ENCODE measurements around the gene KRT75. TPM values are rescaled to one million over a fixed set of nuclear protein-coding genes. Genes with fewer than 3 reads are reported as not detected.

KRT75 gene
- polyA plus RNA-seq, 2 of the 4 experiments (the other 2 are of a cell fraction), result not detected

DNA sequence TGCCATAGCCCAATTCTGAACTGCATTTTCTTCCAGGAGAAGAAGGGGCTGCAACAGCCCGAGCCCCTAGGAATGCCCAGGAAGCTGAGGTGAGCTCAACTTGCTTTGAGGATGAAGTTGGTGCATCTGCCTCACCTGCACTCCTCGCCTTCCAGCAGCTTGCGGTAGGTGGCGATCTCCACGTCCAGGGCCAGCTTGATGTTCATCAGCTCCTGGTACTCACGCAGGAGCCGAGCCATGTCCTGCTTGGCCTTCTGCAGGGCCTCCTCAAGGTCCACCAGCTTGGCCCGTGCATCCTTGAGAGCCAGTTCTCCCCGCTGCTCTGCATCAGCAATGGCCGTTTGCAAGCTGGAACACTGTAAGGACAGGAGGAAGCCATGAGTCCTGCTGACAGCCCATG is 6.0 kb downstream of the KRT75 start:
- Histone ChIP-seq H3K4me2 (no peak overlapping the region), H3K9me3 (no peaks in the 10 kb centered on the region), H3K4me3 (no peak overlapping the region), H3K4me1 (no peaks in the 10 kb centered on the region), H3K27ac (no peak overlapping the region)
- ChIA-PET CTCF (interaction anchor here (0.7 to 2.5 kb wide), 7 partner anchors 12 to 457 kb away, joined by 3 to 12 read pairs (median 4); no protein-coding TSS in a partner anchor), POLR2A (interaction anchor here (0.9 kb wide), 1 partner anchor 15 kb away, joined by 4 read pairs; no protein-coding TSS in a partner anchor)
- 47% methylated on average over 10 of the region's 10 CpGs for WGBS (ENCODE audit: missing lambda C conversion rate)
- TF ChIP-seq RAD21 (conservative IDR thresholded peaks at IDR 0.05 in 1 of 2, IDR thresholded peaks at IDR 0.05 in 1 of 2) (0 out of 5 replicates have a peak, but pooled peaks of 1 of the 2 experiments have one; percentile 12), RARB (CRISPR knock-in tag; IDR thresholded peaks at IDR 0.05) (no peak)
- TF ChIP-seq, protein P1, sequence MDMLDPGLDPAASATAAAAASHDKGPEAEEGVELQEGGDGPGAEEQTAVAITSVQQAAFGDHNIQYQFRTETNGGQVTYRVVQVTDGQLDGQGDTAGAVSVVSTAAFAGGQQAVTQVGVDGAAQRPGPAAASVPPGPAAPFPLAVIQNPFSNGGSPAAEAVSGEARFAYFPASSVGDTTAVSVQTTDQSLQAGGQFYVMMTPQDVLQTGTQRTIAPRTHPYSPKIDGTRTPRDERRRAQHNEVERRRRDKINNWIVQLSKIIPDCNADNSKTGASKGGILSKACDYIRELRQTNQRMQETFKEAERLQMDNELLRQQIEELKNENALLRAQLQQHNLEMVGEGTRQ (IDR thresholded peaks at IDR 0.05), result no peak
- no peak for FAIRE-seq
- no peak for DNase-seq (ENCODE audit: low read depth in 1 of 2, low spot score in 1 of 2)
- ATAC-seq, result peak in 1 of 2 experiments; percentile 45; a peak in 3 of 6 replicates

DNA sequence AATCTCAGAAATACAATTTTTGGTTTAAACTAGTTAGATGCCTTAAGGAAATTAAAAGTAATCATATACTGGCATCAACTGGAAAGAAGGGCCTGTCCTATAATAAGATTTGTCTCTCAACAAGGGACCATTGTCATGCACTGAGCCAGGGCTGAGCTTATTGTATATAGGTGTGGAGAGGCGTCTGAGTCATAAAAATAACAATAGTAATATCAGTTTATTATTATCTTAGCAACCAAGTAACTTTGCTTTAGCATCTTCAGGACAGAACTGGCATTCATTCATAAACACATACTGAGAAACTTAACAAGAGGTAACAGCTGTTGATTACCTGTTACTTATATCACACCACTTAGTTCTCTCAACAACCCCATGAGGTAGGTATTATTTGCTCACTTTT is 7.1 kb downstream of the KRT75 start:
- no peak for TF ChIP-seq MYC (IDR thresholded peaks at IDR 0.05; ENCODE audit: borderline replicate concordance, low read length)
- no peak for FAIRE-seq
- ChIA-PET CTCF (interaction anchor here (0.8 to 2.5 kb wide), 5 partner anchors 14 to 458 kb away, joined by 3 to 12 read pairs (median 3); no protein-coding TSS in a partner anchor), POLR2A (no interaction called here)
- H3K4me3 ChIP-seq, result no peak overlapping the region
- H3K27ac ChIP-seq, result no peak overlapping the region
- H3K4me2 ChIP-seq, result no peak overlapping the region
- no peaks in the 10 kb centered on the region for H3K4me1 ChIP-seq
- H3K9me3 ChIP-seq, result no peaks in the 10 kb centered on the region
- DNase-seq (ENCODE audit: low read depth in 1 of 2, low spot score in 1 of 2), result no peak
- ATAC-seq, result no peak
- 61% methylated on average over 1 of the region's 1 CpG for WGBS (ENCODE audit: missing lambda C conversion rate)

DNA sequence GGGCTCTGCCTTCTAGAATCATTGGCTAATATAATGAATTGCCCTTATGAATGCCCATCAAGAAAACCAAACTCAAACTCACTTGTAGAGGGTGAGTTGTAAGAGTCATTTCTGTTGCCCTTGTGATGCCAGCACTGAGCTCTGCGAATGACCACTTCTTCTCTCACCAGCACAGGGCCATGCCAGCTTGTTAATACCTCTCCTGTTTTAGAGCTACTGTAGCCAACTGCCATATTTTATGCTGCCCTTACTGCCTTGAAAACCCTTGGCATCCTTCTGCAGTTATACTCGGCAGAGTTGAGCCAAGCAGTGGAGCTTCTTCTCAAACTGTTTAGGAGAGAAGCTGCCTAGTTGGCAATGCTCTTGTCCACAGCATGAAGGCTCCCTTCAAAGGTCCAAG is 8.1 kb downstream of the KRT75 start:
- WGBS (ENCODE audit: missing lambda C conversion rate), result 68% methylated on average over 2 of the region's 2 CpGs
- TF ChIP-seq JUN (IDR thresholded peaks at IDR 0.05) (no peak), MAFK (IDR thresholded peaks at IDR 0.05; ENCODE audit: partially characterized antibody) (no peak), MYC (IDR thresholded peaks at IDR 0.05; ENCODE audit: borderline replicate concordance, low read length) (no peak)
- TF ChIP-seq, protein P2, sequence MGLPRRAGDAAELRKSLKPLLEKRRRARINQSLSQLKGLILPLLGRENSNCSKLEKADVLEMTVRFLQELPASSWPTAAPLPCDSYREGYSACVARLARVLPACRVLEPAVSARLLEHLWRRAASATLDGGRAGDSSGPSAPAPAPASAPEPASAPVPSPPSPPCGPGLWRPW (IDR thresholded peaks at IDR 0.05), result no peak
- H3K4me3 ChIP-seq, result no peak overlapping the region
- ChIA-PET POLR2A (no interaction called here), CTCF (interaction anchor here (1.2 to 1.8 kb wide), 2 partner anchors 10 to 445 kb away, joined by 3 to 4 read pairs; no protein-coding TSS in a partner anchor)
- FAIRE-seq (no peak), ATAC-seq (no peak), DNase-seq (ENCODE audit: low read depth in 1 of 2, low spot score in 1 of 2) (no peak)
- H3K4me1 ChIP-seq, result no peaks in the 10 kb centered on the region
- no peaks in the 10 kb centered on the region for H3K9me3 ChIP-seq
- no peak overlapping the region for H3K4me2 ChIP-seq
- no peak overlapping the region for H3K27ac ChIP-seq

DNA sequence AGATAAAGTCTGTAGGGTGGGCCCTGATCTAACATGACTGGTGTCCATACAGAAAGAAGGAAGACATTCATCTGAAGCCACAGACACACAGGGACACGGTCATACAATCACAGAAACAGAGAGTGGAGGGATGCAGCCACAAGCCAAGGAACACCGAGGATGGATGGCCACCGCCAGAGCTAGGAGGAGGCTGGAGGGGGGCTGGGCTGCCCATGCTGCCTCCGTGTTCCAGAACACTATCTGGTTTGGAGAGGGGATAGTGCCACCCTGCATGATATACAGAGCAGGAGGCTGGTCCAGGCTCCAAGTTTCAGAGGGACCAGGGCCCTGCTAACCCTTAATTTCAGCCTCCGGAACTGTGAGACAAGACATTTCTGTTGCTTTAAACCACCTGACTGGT is 8.7 kb downstream of the KRT75 start:
- H3K27ac ChIP-seq, result no peak overlapping the region
- no peaks in the 10 kb centered on the region for H3K4me1 ChIP-seq
- 64% methylated on average over 5 of the region's 5 CpGs for WGBS (ENCODE audit: missing lambda C conversion rate)
- H3K4me2 ChIP-seq, result no peak overlapping the region
- no peak overlapping the region for H3K4me3 ChIP-seq
- DNase-seq (ENCODE audit: low read depth in 1 of 2, low spot score in 1 of 2), result no peak
- H3K9me3 ChIP-seq, result no peaks in the 10 kb centered on the region
- no peak for ATAC-seq
- TF ChIP-seq RFX5 (IDR thresholded peaks at IDR 0.05), result no peak
- TF ChIP-seq, protein P3, sequence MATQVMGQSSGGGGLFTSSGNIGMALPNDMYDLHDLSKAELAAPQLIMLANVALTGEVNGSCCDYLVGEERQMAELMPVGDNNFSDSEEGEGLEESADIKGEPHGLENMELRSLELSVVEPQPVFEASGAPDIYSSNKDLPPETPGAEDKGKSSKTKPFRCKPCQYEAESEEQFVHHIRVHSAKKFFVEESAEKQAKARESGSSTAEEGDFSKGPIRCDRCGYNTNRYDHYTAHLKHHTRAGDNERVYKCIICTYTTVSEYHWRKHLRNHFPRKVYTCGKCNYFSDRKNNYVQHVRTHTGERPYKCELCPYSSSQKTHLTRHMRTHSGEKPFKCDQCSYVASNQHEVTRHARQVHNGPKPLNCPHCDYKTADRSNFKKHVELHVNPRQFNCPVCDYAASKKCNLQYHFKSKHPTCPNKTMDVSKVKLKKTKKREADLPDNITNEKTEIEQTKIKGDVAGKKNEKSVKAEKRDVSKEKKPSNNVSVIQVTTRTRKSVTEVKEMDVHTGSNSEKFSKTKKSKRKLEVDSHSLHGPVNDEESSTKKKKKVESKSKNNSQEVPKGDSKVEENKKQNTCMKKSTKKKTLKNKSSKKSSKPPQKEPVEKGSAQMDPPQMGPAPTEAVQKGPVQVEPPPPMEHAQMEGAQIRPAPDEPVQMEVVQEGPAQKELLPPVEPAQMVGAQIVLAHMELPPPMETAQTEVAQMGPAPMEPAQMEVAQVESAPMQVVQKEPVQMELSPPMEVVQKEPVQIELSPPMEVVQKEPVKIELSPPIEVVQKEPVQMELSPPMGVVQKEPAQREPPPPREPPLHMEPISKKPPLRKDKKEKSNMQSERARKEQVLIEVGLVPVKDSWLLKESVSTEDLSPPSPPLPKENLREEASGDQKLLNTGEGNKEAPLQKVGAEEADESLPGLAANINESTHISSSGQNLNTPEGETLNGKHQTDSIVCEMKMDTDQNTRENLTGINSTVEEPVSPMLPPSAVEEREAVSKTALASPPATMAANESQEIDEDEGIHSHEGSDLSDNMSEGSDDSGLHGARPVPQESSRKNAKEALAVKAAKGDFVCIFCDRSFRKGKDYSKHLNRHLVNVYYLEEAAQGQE (IDR thresholded peaks at IDR 0.05), result no peak
- TF ChIP-seq PHF8 (IDR thresholded peaks at IDR 0.05; ENCODE audit: borderline replicate concordance, low read depth), result no peak
- TF ChIP-seq MAZ (IDR thresholded peaks at IDR 0.05; ENCODE audit: borderline replicate concordance, low read depth, low read length), result no peak
- no peak for TF ChIP-seq CHD4 (IDR thresholded peaks at IDR 0.05; ENCODE audit: borderline replicate concordance)
- no peak for TF ChIP-seq NPAS2 (CRISPR knock-in tag; IDR thresholded peaks at IDR 0.05; ENCODE audit: borderline replicate concordance)
- no peak for TF ChIP-seq GATA3 (IDR thresholded peaks at IDR 0.05; ENCODE audit: borderline replicate concordance)
- no peak for TF ChIP-seq ZC3H11A (IDR thresholded peaks at IDR 0.05)
- TF ChIP-seq HOXB5 (CRISPR knock-in tag; IDR thresholded peaks at IDR 0.05), result no peak
- no peak for TF ChIP-seq HEYL (CRISPR knock-in tag; IDR thresholded peaks at IDR 0.05)
- TF ChIP-seq, protein P1 (IDR thresholded peaks at IDR 0.05), result no peak
- TF ChIP-seq EP300 (IDR thresholded peaks at IDR 0.05), result no peak
- TF ChIP-seq EHMT2 (IDR thresholded peaks at IDR 0.05; ENCODE audit: low read depth), result no peak
- no peak for TF ChIP-seq POLR2AphosphoS2 (conservative IDR thresholded peaks at IDR 0.05; ENCODE audit: low read length)
- TF ChIP-seq KDM5A (IDR thresholded peaks at IDR 0.05), result no peak
- no peak for TF ChIP-seq CEBPB (IDR thresholded peaks at IDR 0.05)
- TF ChIP-seq POLR2A (IDR thresholded peaks at IDR 0.05; ENCODE audit: low read length), result no peak
- no peak for TF ChIP-seq ESRRA (IDR thresholded peaks at IDR 0.05; ENCODE audit: borderline replicate concordance, low read length)
- TF ChIP-seq, protein P4, sequence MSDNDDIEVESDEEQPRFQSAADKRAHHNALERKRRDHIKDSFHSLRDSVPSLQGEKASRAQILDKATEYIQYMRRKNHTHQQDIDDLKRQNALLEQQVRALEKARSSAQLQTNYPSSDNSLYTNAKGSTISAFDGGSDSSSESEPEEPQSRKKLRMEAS (IDR thresholded peaks at IDR 0.05), result no peak
- TF ChIP-seq MAFK (IDR thresholded peaks at IDR 0.05; ENCODE audit: partially characterized antibody), result no peak
- CTCF ChIA-PET, result interaction anchor here (1.2 to 1.8 kb wide), 3 partner anchors 9 to 445 kb away, joined by 3 to 6 read pairs (median 4); no protein-coding TSS in a partner anchor
- POLR2A ChIA-PET, result no interaction called here
- FAIRE-seq, result no peak
